ENCODE results near the gene GFRA3. TPM values are rescaled to one million over a fixed set of nuclear protein-coding genes. Genes with fewer than 3 reads are reported as not detected.
A peak's percentile ranks its signal among the peaks of the same experiment; 100 is the strongest.

Gene GFRA3
- total RNA-seq, 1 experiment from 2014 or later: not detected

DNA sequence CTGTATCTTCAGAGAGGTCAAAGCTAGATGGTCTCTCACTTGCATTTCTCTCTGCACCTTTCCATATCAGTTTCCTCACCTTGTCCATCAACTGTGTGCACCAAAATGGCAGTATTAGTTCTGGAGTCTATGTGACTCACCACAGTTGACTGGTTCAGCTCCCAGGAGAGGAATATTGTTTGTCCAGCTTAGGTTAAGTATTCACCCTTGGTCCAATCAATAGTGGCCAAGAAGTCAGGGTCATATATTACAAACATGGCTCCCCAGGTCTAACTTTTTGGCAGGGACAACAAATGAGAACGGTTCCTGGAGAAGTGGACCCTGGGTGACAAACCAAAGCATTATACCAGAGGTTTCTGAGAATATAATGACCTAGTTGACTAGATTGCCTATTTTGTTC, 36.4 kb downstream of the GFRA3 start:
- no peaks in the 10 kb centered on the region for H3K4me1 Mint-ChIP-seq (ENCODE audit: insufficient read depth, unreplicated experiment)
- peaks cover 44% of the 10 kb centered on the region for H3K27me3 Mint-ChIP-seq (ENCODE audit: insufficient read depth, unreplicated experiment)
- H3K36me3 Mint-ChIP-seq (ENCODE audit: insufficient read depth, unreplicated experiment): peaks cover 6% of the 10 kb centered on the region
- no TSS peak for BruUV-seq (replicated peaks)
- POLR2A ChIA-PET: interaction anchor here (1.0 kb wide), 1 partner anchor 94 kb away, joined by 3 read pairs; the partner anchor contains the start of gene CDC25C
- H3K9me3 Mint-ChIP-seq (ENCODE audit: unreplicated experiment): no peaks in the 10 kb centered on the region
- DNase-seq (ENCODE audit: unreplicated experiment): no peak
- no peak overlapping the region for H3K27ac Mint-ChIP-seq (ENCODE audit: low read depth, unreplicated experiment)
- H3K4me3 Mint-ChIP-seq (ENCODE audit: unreplicated experiment): no peak overlapping the region
- TF ChIP-seq, protein P1, sequence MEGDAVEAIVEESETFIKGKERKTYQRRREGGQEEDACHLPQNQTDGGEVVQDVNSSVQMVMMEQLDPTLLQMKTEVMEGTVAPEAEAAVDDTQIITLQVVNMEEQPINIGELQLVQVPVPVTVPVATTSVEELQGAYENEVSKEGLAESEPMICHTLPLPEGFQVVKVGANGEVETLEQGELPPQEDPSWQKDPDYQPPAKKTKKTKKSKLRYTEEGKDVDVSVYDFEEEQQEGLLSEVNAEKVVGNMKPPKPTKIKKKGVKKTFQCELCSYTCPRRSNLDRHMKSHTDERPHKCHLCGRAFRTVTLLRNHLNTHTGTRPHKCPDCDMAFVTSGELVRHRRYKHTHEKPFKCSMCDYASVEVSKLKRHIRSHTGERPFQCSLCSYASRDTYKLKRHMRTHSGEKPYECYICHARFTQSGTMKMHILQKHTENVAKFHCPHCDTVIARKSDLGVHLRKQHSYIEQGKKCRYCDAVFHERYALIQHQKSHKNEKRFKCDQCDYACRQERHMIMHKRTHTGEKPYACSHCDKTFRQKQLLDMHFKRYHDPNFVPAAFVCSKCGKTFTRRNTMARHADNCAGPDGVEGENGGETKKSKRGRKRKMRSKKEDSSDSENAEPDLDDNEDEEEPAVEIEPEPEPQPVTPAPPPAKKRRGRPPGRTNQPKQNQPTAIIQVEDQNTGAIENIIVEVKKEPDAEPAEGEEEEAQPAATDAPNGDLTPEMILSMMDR (IDR thresholded peaks at IDR 0.05; ENCODE audit: unreplicated experiment): no peak
- intact Hi-C loops (cut with micrococcal nuclease): no loop called here
- CTCF ChIA-PET: interaction anchor here (1.2 to 11.1 kb wide), 2 partner anchors 16 to 114 kb away, joined by 4 to 113 read pairs; no protein-coding TSS in a partner anchor

DNA sequence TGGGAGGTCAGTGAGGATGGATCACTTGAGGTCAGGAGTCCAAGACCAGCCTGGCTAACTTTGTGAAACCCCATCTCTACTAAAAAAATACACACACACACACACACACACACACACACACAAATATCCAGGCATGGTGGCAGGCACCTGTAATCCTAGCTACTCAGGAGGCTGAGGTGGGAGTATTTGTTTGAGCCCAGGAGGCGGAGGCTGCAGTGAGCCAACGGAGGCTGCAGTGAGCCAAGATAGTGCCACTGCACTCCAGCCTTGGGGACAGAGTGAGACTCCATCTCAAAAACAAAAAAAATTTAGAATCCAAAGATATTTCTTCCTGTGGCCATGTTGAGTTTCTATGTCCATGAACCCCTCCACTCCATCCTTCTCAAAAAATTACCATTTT, 39.8 kb downstream of the GFRA3 start:
- TF ChIP-seq, protein P1 (IDR thresholded peaks at IDR 0.05; ENCODE audit: unreplicated experiment): no peak
- no peaks in the 10 kb centered on the region for H3K9me3 Mint-ChIP-seq (ENCODE audit: unreplicated experiment)
- peaks cover 6% of the 10 kb centered on the region for H3K36me3 Mint-ChIP-seq (ENCODE audit: insufficient read depth, unreplicated experiment)
- peaks cover 10% of the 10 kb centered on the region for H3K27me3 Mint-ChIP-seq (ENCODE audit: insufficient read depth, unreplicated experiment)
- no peak overlapping the region for H3K4me3 Mint-ChIP-seq (ENCODE audit: unreplicated experiment)
- ChIA-PET CTCF (interaction anchor here (0.8 to 11.1 kb wide), 5 partner anchors 12 to 216 kb away, joined by 3 to 113 read pairs (median 4); partner anchors contain the start of gene KDM3B), POLR2A (interaction anchor here (1.3 to 2.4 kb wide), 2 partner anchors 12 to 21 kb away, joined by 3 to 8 read pairs; partner anchors contain the start of gene CDC23)
- DNase-seq (ENCODE audit: unreplicated experiment): no peak
- no peak overlapping the region for H3K27ac Mint-ChIP-seq (ENCODE audit: low read depth, unreplicated experiment)
- BruUV-seq (replicated peaks): no TSS peak
- H3K4me1 Mint-ChIP-seq (ENCODE audit: insufficient read depth, unreplicated experiment): peaks cover 5% of the 10 kb centered on the region
- intact Hi-C loops (cut with micrococcal nuclease): no loop called here

DNA sequence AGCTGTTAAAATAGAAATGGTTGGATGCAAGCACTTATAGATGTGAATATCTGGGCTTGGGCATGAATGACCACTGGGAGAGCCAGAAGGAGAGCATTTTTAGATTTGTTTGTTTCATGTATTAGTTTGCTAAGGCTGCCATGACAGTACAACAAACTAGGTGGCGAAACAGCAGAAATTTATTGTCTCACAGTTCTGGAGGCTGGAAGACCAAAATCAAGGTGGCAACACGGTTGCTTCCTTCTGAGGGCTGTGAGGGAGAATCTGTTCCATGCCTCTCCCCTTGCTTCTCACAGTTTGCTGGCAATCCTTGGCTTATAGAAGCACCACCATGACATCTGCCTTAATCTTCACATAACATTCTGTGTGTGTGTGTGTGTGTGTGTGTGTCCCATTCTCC, 41.1 kb downstream of the GFRA3 start:
- TF ChIP-seq, protein P1 (IDR thresholded peaks at IDR 0.05; ENCODE audit: unreplicated experiment): no peak
- CTCF ChIA-PET: interaction anchor here (0.9 to 11.1 kb wide), 4 partner anchors 11 to 604 kb away, joined by 4 to 113 read pairs (median 17); partner anchors contain the start of gene KDM3B

DNA sequence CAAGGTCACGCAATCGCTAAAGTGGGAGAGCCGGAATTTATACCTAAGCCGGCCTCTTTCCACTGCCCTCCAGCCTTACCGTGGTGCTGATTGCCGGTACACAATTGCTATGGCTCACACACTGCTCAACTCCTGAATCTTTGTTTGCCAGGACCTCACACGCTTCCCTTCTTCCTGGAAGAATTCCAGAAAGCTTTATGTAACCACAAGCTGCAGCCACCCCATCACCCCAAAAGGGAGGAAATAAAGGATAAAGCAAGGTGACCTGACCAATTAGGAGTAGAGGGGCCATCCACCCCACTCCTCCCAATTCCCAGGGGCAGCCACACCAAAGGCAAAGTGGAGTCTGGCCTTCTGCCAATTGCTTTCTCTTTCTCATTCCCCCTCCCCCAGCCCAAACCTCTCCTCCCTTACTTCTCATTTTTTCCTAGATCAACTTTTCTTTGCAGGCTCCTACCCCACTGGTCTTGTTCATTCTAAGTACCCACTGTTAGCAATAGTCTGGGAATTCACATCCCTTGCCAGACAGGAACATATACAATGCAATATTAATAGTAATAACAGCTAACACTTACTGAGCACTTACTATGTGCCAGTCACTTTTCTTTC, 43.3 kb downstream of the GFRA3 start:
- intact Hi-C loops (cut with micrococcal nuclease): no loop called here
- Mint-ChIP-seq H3K36me3 (ENCODE audit: insufficient read depth, unreplicated experiment) (peaks cover 6% of the 10 kb centered on the region), H3K4me3 (ENCODE audit: unreplicated experiment) (no peak overlapping the region), H3K4me1 (ENCODE audit: insufficient read depth, unreplicated experiment) (peaks cover 5% of the 10 kb centered on the region), H3K27ac (ENCODE audit: low read depth, unreplicated experiment) (no peak overlapping the region), H3K27me3 (ENCODE audit: insufficient read depth, unreplicated experiment) (no peaks in the 10 kb centered on the region), H3K9me3 (ENCODE audit: unreplicated experiment) (no peaks in the 10 kb centered on the region)
- TF ChIP-seq, protein P1 (IDR thresholded peaks at IDR 0.05; ENCODE audit: unreplicated experiment): no peak
- CTCF ChIA-PET: interaction anchor here (0.5 to 11.1 kb wide), 7 partner anchors 9 to 181 kb away, joined by 3 to 113 read pairs (median 5); partner anchors contain the start of gene KDM3B
- POLR2A ChIA-PET: interaction anchor here (0.7 to 1.5 kb wide), 3 partner anchors 44 to 119 kb away, joined by 3 read pairs; no protein-coding TSS in a partner anchor
- BruUV-seq (replicated peaks): no TSS peak
- DNase-seq (ENCODE audit: unreplicated experiment): peak; percentile 62

More for the DNA sequence above, 41.1 kb downstream of the GFRA3 start:
- Mint-ChIP-seq H3K4me1 (ENCODE audit: insufficient read depth, unreplicated experiment) (peaks cover 5% of the 10 kb centered on the region), H3K4me3 (ENCODE audit: unreplicated experiment) (no peak overlapping the region), H3K36me3 (ENCODE audit: insufficient read depth, unreplicated experiment) (peaks cover 6% of the 10 kb centered on the region), H3K9me3 (ENCODE audit: unreplicated experiment) (no peaks in the 10 kb centered on the region), H3K27me3 (ENCODE audit: insufficient read depth, unreplicated experiment) (no peaks in the 10 kb centered on the region), H3K27ac (ENCODE audit: low read depth, unreplicated experiment) (no peak overlapping the region)
- DNase-seq (ENCODE audit: unreplicated experiment): no peak
- POLR2A ChIA-PET: no interaction called here
- intact Hi-C loops (cut with micrococcal nuclease): no loop called here
- no TSS peak for BruUV-seq (replicated peaks)
